ENCODE data around the gene CLDN9.
A peak's percentile ranks its signal among the peaks of the same experiment; 100 is the strongest.

DNA sequence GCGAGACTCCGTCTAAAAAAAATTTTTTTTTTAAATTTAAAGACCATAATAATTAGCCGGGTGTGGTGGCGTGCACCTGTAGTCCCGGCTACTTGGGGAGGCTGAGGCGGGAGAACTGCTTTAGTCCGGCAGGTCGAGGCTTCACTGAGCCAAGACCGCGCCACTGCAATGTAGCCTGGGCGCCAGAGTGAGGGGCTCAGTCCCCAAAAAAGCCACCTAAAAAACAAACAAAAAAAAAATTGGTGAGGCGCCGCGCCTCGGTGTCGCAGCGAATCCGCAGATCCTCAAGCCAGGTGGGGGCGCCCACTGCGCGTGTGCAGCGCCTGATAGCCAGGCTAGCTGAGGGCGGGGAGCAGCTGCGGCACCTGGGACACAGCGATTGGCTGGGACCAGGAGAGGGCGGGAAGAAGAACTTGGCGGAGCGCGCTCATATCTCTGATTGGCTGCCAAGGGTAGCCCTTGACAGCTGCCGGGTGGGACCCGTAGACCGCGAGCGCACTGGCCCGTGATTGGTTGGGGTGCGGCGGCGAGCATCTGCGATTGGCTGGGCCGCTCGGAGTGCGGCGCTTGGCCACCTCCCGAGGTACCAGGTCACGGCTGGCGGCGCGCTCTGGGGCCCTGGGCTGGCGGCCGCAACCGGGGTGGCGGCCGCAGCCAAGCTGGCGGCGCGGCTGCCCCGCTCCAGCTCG, 9.0 kb upstream of the CLDN9 start:
- TF ChIP-seq CTCF (conservative IDR thresholded peaks at IDR 0.05; ENCODE audit: low read depth, low read length), result peak; percentile 72
- no peak for TF ChIP-seq EZH2 (IDR thresholded peaks at IDR 0.05; ENCODE audit: borderline replicate concordance, low read depth, low read length, poor library complexity, severe bottlenecking)

Data from A673 (cell line).